Measurements from ENCODE around the gene ACVRL1. TPM values are rescaled to one million over a fixed set of nuclear protein-coding genes. Genes with fewer than 3 reads are reported as not detected.

ACVRL1 gene
- total RNA-seq, 4 donors from 2014 or later, result 77.4 to 133 (median 118) TPM

GRCh38 chr12:51917746-51918453 lies 10.6 kb downstream of the ACVRL1 start:
- Histone ChIP-seq H3K4me3 (no peak overlapping the region), H3K4me1 (peaks cover 0 to 38% (median 17%) of the 10 kb centered on the region in 3 donors), H3K27ac (peak overlapping the region in 3 of 4 donors; percentile 30 to 48 (median 47)), H3K36me3 (peaks cover 0 to 44% of the 10 kb centered on the region in 2 donors), H3K27me3 (peaks cover 23% of the 10 kb centered on the region), H3K9me3 (no peaks in the 10 kb centered on the region)
- WGBS, 2 donors (ENCODE audit: low coverage in 1 of 2), result 33 to 40% methylated on average over 8 to 10 of the region's 16 CpGs
- ATAC-seq, result no peak
- no peak for TF ChIP-seq CTCF (IDR thresholded peaks at IDR 0.05)
- TF ChIP-seq POLR2AphosphoS5 (IDR thresholded peaks at IDR 0.05), result no peak
- no peak for TF ChIP-seq EP300 (IDR thresholded peaks at IDR 0.05)
- no peak for TF ChIP-seq POLR2A (IDR thresholded peaks at IDR 0.05)

GRCh38 chr12:51920046-51920445 lies 12.7 kb downstream of the ACVRL1 start:
- Histone ChIP-seq H3K4me1 (peaks cover 0 to 38% (median 10%) of the 10 kb centered on the region in 3 donors), H3K9me3 (no peaks in the 10 kb centered on the region), H3K27ac (no peak overlapping the region), H3K4me3 (no peak overlapping the region), H3K36me3 (peaks cover 0 to 39% of the 10 kb centered on the region in 2 donors), H3K27me3 (peaks cover 18% of the 10 kb centered on the region)
- no peak for ATAC-seq
- TF ChIP-seq EP300 (IDR thresholded peaks at IDR 0.05), result no peak
- WGBS, 2 donors (ENCODE audit: low coverage in 1 of 2), result 94 to 100% methylated on average over 1 to 2 of the region's 2 CpGs

- TF ChIP-seq EP300 (IDR thresholded peaks at IDR 0.05), result no peak
- TF ChIP-seq POLR2A (IDR thresholded peaks at IDR 0.05), result no peak
- WGBS, 2 donors (ENCODE audit: low coverage in 1 of 2), result 33 to 76% methylated on average over 1 to 2 of the region's 7 CpGs
- H3K27me3 ChIP-seq, result peaks cover 14% of the 10 kb centered on the region
- peak overlapping the region in 1 of 4 donors; percentile 26 for H3K27ac ChIP-seq
- H3K4me1 ChIP-seq, result peaks cover 0 to 38% (median 10%) of the 10 kb centered on the region in 3 donors
- no peak for ATAC-seq
- H3K4me3 ChIP-seq, result no peak overlapping the region
- H3K9me3 ChIP-seq, result no peaks in the 10 kb centered on the region
- H3K36me3 ChIP-seq, result peaks cover 0 to 28% of the 10 kb centered on the region in 2 donors
Measured at GRCh38 chr12:51921017-51921725, 13.9 kb downstream of the ACVRL1 start.

- no peaks in the 10 kb centered on the region for H3K9me3 ChIP-seq
- peaks cover 14% of the 10 kb centered on the region for H3K27me3 ChIP-seq
- TF ChIP-seq EP300 (IDR thresholded peaks at IDR 0.05), result no peak
- no peak for TF ChIP-seq POLR2AphosphoS5 (IDR thresholded peaks at IDR 0.05)
- no peak for TF ChIP-seq CTCF (IDR thresholded peaks at IDR 0.05)
- no peak for TF ChIP-seq POLR2A (IDR thresholded peaks at IDR 0.05)
- ATAC-seq, result no peak
- no peak overlapping the region for H3K4me3 ChIP-seq
- H3K36me3 ChIP-seq, result peaks cover 0 to 26% of the 10 kb centered on the region in 2 donors
- peak overlapping the region in 3 of 4 donors; percentile 65 to 70 (median 70) for H3K27ac ChIP-seq
- H3K4me1 ChIP-seq, result peaks cover 0 to 36% (median 10%) of the 10 kb centered on the region in 3 donors
- WGBS, 2 donors (ENCODE audit: low coverage in 1 of 2), result no CpG with 5 or more reads among the region's 2 CpGs
Measured at GRCh38 chr12:51922146-51922545, 14.8 kb downstream of the ACVRL1 start.

GRCh38 chr12:51922762-51923505 lies 15.6 kb downstream of the ACVRL1 start:
- 40 to 55% methylated on average over 6 to 7 of the region's 16 CpGs for WGBS, 2 donors (ENCODE audit: low coverage in 1 of 2)
- H3K4me3 ChIP-seq, result peak overlapping the region in 1 of 2 donors; percentile 12
- H3K4me1 ChIP-seq, result peaks cover 0 to 28% (median 7%) of the 10 kb centered on the region in 3 donors

More at GRCh38 chr12:51922762-51923505, 15.6 kb downstream of the ACVRL1 start:
- Histone ChIP-seq H3K9me3 (no peaks in the 10 kb centered on the region), H3K27ac (peak overlapping the region in 3 of 4 donors; percentile 65 to 70 (median 70)), H3K27me3 (peaks cover 14% of the 10 kb centered on the region), H3K36me3 (peaks cover 0 to 21% of the 10 kb centered on the region in 2 donors)
- TF ChIP-seq CTCF (IDR thresholded peaks at IDR 0.05) (peak in 2 of 4 experiments; percentile 9 to 24), POLR2AphosphoS5 (IDR thresholded peaks at IDR 0.05) (peak; percentile 31), POLR2A (IDR thresholded peaks at IDR 0.05) (no peak), EP300 (IDR thresholded peaks at IDR 0.05) (no peak)
- ATAC-seq, result peak; percentile 75
